Epithelial cell of proximal tubule (primary cell): ENCODE results near the gene GPER1. TPM values are rescaled to one million over a fixed set of nuclear protein-coding genes. Genes with fewer than 3 reads are reported as not detected.
A peak's percentile ranks its signal among the peaks of the same experiment; 100 is the strongest.

Experiments used
- DNase-seq: peaks from one replicate; pipeline ENCODE4 v3.0.0-alpha.2; 2011; ENCODE audit warnings: low read depth
- H3K4me3 ChIP-seq: 2 replicates; pipeline ENCODE4 v1.5.1; 2011; ENCODE audit warnings: low read depth, mild to moderate bottlenecking, low read length
- total RNA-seq: library from RNA; depleted of rRNA; stranded (reverse); fragments of >200 nt; gene quantifications from 2 replicates; pipeline ENCODE4 v1.2.3, GENCODE V29; 2015
- TF ChIP-seq, protein P1 (sequence below): conservative IDR thresholded peaks from 2 replicates; pipeline ENCODE4 v1.5.1; 2012; ENCODE audit warnings: low read depth, mild to moderate bottlenecking, low read length

GPER1 gene
- total RNA-seq, 1 donor from 2014 or later = 0.81 TPM

GRCh38 chr7:1130021-1130990 lies 42.4 kb downstream of the GPER1 start:
- no peak overlapping the region for H3K4me3 ChIP-seq
- TF ChIP-seq, protein P1, sequence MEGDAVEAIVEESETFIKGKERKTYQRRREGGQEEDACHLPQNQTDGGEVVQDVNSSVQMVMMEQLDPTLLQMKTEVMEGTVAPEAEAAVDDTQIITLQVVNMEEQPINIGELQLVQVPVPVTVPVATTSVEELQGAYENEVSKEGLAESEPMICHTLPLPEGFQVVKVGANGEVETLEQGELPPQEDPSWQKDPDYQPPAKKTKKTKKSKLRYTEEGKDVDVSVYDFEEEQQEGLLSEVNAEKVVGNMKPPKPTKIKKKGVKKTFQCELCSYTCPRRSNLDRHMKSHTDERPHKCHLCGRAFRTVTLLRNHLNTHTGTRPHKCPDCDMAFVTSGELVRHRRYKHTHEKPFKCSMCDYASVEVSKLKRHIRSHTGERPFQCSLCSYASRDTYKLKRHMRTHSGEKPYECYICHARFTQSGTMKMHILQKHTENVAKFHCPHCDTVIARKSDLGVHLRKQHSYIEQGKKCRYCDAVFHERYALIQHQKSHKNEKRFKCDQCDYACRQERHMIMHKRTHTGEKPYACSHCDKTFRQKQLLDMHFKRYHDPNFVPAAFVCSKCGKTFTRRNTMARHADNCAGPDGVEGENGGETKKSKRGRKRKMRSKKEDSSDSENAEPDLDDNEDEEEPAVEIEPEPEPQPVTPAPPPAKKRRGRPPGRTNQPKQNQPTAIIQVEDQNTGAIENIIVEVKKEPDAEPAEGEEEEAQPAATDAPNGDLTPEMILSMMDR = no peak
- DNase-seq = no peak

GRCh38 chr7:1131471-1132265 lies 43.8 kb downstream of the GPER1 start:
- no peak for DNase-seq
- H3K4me3 ChIP-seq = no peak overlapping the region
- TF ChIP-seq, protein P1 = no peak

- H3K4me3 ChIP-seq = no peak overlapping the region
- TF ChIP-seq, protein P1 = no peak
- no peak for DNase-seq
Observed at GRCh38 chr7:1134951-1135350, 47.0 kb downstream of the GPER1 start.

DNA sequence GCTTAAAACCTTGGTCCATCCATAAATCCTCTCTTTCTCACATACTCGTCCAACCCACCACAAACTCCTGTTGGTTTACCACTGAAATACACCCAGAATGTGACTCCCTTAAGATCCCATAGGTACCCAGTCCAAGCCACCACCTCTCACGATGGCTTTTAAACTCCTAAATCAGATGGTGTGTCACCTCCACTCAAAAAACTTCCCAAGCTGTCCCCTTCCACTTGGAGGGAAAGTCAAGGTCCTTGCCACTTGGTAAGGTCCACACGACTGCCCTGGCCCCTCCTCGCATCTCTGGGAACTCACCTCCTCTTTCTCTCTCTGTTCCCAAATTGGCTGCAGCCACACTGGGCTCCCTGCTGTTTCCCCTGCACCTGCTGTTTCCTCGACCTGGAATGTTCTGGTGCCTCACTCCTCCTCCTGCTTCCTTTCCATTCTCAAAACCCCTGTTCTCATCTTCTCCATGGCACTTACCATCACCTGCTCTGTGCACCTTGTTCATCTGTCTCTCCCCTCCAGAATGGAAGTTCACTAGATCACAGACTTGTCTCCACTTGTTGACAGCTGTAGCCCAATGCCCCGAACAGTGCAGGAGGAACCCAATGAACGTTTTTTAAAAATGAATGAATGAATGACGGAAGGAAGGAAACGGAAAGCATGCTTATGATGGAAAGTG lies 49.1 kb downstream of the GPER1 start:
- TF ChIP-seq, protein P1 = no peak
- no peak for DNase-seq
- H3K4me3 ChIP-seq = peak overlapping the region; percentile 98

DNA sequence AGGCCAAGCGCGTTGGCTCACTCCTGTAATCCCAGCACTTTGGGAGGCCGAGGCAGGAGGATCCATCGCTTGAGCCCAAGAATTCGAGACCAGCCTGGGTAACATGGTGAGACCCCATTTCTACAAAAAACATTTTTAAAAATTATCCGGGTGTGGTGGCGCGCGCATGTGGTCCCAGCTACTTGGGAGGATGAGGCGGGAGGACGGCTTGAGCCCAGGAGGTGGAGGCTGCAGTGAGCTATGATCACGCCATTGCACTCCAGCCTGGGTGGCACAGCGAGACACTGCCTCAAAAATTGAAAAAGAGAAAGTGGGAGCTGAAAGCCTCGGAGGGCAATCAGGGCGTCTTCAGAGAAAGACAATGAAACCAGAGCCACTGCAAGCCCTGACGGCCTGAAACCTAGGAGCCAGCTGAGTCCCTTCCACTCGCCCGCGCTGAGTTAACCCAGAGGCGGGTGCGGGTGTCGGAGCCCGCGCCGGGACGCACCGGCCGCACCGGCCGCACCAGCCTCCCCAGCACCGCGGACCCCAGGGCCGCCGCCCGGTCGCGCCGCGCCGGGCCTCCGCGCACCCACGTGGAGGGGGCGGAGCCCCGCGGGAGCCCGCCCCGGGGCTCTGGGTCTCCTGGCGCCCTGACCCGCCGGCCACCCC lies 49.7 kb downstream of the GPER1 start:
- DNase-seq = no peak
- peak overlapping the region; percentile 98 for H3K4me3 ChIP-seq
- TF ChIP-seq, protein P1 = no peak

GRCh38 chr7:1140476-1141104 lies 52.7 kb downstream of the GPER1 start:
- no peak overlapping the region for H3K4me3 ChIP-seq
- TF ChIP-seq, protein P1 = no peak
- DNase-seq = no peak
